ENCODE data around the gene KCNQ1.

- TF ChIP-seq CTCF (IDR thresholded peaks at IDR 0.05 in 2 of 3, conservative IDR thresholded peaks at IDR 0.05 in 1 of 3; ENCODE audit: borderline replicate concordance in 1 of 3, insufficient read depth in 1 of 3, low read depth in 2 of 3, low read length in 2 of 3) (no peak), CEBPB (IDR thresholded peaks at IDR 0.05; ENCODE audit: low read depth) (no peak), RAD21 (IDR thresholded peaks at IDR 0.05; ENCODE audit: low read depth) (no peak), POLR2AphosphoS5 (IDR thresholded peaks at IDR 0.05; ENCODE audit: low read depth, low read length) (no peak), EZH2phosphoT487 (IDR thresholded peaks at IDR 0.05; ENCODE audit: borderline replicate concordance) (no peak), SP1 (IDR thresholded peaks at IDR 0.05; ENCODE audit: low read depth) (no peak), MAX (IDR thresholded peaks at IDR 0.05) (no peak), SRF (IDR thresholded peaks at IDR 0.05; ENCODE audit: low read depth) (no peak), EZH2 (IDR thresholded peaks at IDR 0.05) (no peak)
These were observed 321.4 kb downstream of the KCNQ1 start for GRCh38 chr11:2766166-2766565.
